Tibial nerve (tissue), 3 donors: ENCODE results near the gene GGACT.

ENCODE experiments used
- POLR2A ChIP-seq, 2 donors: fragments of 450-650 bp; IDR thresholded peaks; one replicate each; pipeline ENCODE4 v1.6.1; 2017; ENCODE audit warnings: antibody characterized with exemption in 2 of 2, mild to moderate bottlenecking in 2 of 2, moderate library complexity in 2 of 2
- TF ChIP-seq, protein P1 (sequence below), 5 experiments: fragments of 200-600 bp in 3 of 5; fragments of 450-650 bp in 2 of 5; sonication (generic) in 3 of 5; IDR thresholded peaks; one replicate each; pipeline ENCODE4 v1.5.1; 2016 to 2019; ENCODE audit warnings: antibody characterized with exemption in 5 of 5, mild to moderate bottlenecking in 3 of 5, moderate library complexity in 2 of 5

DNA sequence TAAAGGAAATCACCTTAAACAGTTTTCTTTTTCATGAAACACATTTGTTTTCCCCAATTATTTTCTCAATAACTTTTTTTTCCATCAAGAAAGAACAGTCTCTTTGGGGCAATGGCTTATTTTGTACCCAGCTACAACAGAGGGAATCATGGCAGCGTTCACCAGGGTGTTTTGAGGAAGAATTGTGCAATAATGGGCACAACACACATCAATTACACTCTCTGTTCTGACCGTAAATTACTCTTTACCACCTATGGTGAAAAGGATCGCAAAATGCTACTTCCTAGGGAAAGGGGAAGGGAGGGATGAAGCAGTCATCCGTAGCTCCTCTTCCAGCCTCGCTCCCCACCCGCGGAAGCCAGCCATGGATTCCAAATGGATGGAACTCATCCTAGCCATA, 47.4 kb upstream of the GGACT start:
- TF ChIP-seq, protein P1, sequence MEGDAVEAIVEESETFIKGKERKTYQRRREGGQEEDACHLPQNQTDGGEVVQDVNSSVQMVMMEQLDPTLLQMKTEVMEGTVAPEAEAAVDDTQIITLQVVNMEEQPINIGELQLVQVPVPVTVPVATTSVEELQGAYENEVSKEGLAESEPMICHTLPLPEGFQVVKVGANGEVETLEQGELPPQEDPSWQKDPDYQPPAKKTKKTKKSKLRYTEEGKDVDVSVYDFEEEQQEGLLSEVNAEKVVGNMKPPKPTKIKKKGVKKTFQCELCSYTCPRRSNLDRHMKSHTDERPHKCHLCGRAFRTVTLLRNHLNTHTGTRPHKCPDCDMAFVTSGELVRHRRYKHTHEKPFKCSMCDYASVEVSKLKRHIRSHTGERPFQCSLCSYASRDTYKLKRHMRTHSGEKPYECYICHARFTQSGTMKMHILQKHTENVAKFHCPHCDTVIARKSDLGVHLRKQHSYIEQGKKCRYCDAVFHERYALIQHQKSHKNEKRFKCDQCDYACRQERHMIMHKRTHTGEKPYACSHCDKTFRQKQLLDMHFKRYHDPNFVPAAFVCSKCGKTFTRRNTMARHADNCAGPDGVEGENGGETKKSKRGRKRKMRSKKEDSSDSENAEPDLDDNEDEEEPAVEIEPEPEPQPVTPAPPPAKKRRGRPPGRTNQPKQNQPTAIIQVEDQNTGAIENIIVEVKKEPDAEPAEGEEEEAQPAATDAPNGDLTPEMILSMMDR (IDR thresholded peaks at IDR 0.05) = no peak
- TF ChIP-seq POLR2A (IDR thresholded peaks at IDR 0.05) = no peak
